Measurements from ENCODE around the gene NAIF1.
"Not testable (repeated sequence)": the region's sequence is repeated elsewhere in the genome, so short reads cannot be mapped to it uniquely, and the experiment has no call there.

NAIF1 gene

GRCh38 chr9:128024761-128025308, 42.3 kb downstream of the NAIF1 start:
- no peak for DNase-seq

- not testable (repeated sequence) for DNase-seq
Observed at GRCh38 chr9:128023671-128024070, 43.4 kb downstream of the NAIF1 start.

- no peak for DNase-seq
Observed at GRCh38 chr9:128022886-128023285, 44.2 kb downstream of the NAIF1 start.

GRCh38 chr9:128021098-128021497, 46.0 kb downstream of the NAIF1 start:
- DNase-seq: no peak

- no peak for DNase-seq
Observed at GRCh38 chr9:128020692-128021091, 46.4 kb downstream of the NAIF1 start.

GRCh38 chr9:128015696-128016095, 51.4 kb downstream of the NAIF1 start:
- DNase-seq: no peak
